GM12872 (cell line): ENCODE data around the gene DOCK10.
A peak's percentile ranks its signal among the peaks of the same experiment; 100 is the strongest.

Source experiments
- TF ChIP-seq, protein P1 (sequence below): IDR thresholded peaks from 3 replicates; pipeline ENCODE4 v1.5.1; 2011; ENCODE audit warnings: low read depth, mild to moderate bottlenecking, low read length, moderate library complexity; ENCODE audit not compliant: insufficient read depth

DOCK10 gene

DNA sequence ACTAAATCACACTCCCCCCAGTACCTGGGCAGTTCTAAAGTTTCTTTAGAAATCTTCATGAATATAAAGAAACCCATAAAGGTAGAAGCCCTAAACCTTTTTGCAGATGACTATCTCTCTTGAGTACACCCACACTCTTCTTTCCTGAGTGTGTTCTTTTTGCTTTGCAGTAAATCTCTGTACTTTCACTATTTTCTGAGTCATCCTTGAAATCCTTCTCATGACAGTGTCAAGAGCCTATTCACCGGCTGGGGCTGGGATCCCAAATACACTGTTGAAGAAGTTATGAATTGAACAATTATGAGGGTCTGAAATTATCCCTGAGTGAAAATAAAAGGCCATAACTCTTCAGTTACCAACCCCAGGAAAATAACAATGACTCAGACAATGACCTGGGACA, 192.2 kb downstream of the DOCK10 start:
- TF ChIP-seq, protein P1, sequence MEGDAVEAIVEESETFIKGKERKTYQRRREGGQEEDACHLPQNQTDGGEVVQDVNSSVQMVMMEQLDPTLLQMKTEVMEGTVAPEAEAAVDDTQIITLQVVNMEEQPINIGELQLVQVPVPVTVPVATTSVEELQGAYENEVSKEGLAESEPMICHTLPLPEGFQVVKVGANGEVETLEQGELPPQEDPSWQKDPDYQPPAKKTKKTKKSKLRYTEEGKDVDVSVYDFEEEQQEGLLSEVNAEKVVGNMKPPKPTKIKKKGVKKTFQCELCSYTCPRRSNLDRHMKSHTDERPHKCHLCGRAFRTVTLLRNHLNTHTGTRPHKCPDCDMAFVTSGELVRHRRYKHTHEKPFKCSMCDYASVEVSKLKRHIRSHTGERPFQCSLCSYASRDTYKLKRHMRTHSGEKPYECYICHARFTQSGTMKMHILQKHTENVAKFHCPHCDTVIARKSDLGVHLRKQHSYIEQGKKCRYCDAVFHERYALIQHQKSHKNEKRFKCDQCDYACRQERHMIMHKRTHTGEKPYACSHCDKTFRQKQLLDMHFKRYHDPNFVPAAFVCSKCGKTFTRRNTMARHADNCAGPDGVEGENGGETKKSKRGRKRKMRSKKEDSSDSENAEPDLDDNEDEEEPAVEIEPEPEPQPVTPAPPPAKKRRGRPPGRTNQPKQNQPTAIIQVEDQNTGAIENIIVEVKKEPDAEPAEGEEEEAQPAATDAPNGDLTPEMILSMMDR = no peak

DNA sequence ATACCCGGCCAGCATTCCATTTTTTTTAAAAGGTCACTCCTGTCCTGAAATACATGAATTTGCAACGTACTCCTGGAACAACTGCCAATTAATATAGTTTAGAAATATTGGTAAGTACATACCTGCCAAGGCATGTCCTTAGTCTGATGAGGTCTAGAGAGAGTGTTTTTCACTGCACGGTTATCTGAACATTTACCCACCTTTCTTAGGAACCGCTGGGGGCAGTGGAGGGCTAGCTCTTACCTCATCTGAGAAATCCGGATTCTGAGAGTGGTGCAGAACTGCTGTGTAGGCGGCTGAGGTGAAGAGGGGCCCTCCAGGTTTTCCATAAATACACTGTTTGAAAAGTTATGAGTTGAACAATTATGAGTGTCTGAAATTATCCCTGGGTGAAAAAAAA, 193.0 kb downstream of the DOCK10 start:
- TF ChIP-seq, protein P1 = peak; percentile 71; the same call in 2 of the 3 replicates

DNA sequence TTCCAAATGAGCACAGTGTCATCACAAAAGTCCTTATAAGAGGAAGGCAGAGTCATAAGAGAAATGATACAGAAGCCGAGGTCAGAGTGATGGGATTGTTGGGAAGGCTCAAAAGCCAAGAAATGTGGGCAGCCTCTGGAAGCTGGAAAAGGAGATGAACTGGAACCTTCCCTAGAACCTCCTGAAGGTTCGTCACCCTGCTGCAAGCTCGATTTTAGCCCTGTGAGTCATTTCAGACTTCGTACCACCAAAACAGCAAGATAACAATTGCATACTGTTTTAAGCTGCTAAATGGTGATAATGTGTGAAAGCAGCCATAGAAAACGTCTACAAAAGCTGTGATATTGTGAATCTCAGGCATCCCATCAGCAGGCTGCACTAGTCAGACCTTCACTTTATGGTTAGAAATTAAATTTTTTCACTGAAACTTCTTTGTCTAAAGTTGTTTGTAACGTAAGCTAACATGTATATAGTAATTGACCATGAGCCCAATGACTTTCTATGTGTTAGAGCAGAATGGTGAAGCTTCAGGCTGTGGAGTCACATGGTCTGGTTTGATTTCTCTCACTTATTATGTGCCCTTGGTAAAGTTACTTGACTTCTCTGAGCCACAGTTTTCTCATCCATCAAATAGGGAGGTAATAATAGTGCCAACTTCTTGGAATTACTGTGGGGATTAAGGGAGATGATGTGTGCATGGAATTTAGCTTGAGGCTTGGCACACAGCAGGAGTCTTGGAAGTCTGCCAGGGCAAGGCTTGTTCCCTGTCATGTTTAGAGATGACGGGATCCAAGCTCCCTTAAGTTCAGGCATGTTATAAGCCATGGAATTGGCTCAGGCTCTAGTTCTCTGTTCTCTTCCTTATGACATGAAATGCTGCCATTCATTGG, 194.1 kb downstream of the DOCK10 start:
- TF ChIP-seq, protein P1 = no peak

DNA sequence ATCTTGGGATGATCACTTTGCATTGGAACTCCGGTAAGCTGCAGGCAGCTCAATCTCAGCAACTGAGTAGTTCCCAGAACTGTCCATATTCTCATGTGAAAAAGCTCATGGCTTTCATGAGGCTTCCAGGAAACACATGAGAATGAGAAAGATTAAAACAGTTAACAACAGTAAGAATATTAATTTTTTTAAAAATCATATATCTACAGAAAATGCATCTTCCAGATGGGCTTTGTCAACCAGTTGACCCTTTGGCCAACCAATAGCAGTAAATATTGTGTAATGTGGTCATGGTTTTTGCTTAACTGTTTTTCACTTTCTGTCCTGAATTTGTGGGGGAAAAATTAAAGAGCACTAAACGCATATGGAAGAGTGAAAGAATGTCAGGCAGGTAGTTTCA, 194.9 kb downstream of the DOCK10 start:
- TF ChIP-seq, protein P1 = no peak

DNA sequence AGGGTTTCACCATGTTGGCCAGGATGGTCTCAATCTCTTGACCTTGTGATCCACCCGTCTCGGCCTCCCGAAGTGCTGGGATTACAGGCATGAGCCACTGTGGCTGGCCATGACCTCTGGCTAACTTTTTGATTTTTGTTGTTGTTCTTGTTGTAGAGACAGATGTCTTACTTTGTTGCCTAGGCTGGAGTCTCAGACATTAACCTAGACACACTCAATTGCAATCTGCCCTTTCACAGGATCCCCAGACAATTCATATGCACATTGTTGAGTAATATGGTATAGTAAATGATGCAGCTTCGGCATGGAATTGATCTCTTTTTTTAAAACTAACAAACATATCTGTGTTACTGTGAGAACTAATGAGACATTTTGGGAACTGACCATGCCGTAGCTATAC, 195.6 kb downstream of the DOCK10 start:
- TF ChIP-seq, protein P1 = no peak

DNA sequence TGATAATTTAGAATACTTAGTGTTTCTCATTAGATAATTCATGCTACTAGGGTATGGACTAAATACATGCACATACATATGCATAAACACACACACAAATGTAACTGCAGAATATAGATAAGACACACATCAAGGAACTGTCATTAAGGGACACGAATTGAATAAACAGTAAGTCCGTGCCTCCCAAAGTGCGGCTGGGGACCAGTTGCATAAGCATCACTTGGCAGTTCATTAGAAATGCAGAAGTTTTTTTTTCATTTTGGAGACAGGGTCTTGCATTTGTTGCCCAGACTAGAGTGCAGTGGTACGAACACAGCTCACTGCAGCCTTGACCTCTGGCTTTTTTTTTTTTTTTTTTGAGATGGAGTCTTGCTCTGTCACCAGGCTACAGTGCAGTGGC, 196.1 kb downstream of the DOCK10 start:
- TF ChIP-seq, protein P1 = no peak

DNA sequence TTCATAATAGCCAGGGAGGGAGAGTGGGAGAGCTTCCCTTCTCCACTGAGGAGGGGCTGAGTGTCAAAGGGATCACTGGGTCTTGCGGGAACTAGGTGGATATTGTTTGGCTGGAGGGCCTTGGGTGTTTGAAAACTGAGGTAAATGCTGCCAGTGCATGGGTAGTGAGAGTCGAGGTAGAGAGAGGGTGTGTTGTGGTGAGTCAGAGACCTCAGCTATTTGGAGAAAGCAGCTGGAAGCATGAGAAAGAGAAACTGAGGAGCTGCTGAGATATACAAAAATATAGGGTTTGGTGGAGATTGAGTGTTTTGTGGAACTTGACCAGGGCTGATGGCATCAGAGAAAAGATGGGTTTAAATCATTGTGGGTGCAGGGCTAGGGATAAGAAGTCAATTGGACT, 199.1 kb downstream of the DOCK10 start:
- TF ChIP-seq, protein P1 = no peak
